ENCODE results near the gene SNAPC4.

- TF ChIP-seq CTCF (IDR thresholded peaks at IDR 0.05) = no peak
- TF ChIP-seq POLR2A (IDR thresholded peaks at IDR 0.05) = no peak
- TF ChIP-seq POLR2AphosphoS5 (IDR thresholded peaks at IDR 0.05; ENCODE audit: insufficient read depth in 1 of 2, low read depth in 1 of 2) = no peak
These were observed 29.1 kb downstream of the SNAPC4 start for GRCh38 chr9:136370687-136371532.

Measured in vagina (tissue), 2 donors.